GM20431 (cell line): ENCODE data around the gene TTLL11.

Experiments used
- in situ Hi-C: fragments of 300-500 bp; cut with MseI, MboI; formaldehyde crosslinking; loops from one replicate; pipeline ENCODE4 v1.15.0; 2020; ENCODE audit warnings: low sequenced_read_pairs; ENCODE audit not compliant: unreplicated experiment

TTLL11 gene

GRCh38 chr9:121827251-121827967 is 265.7 kb downstream of the TTLL11 start:
- in situ Hi-C loops, result no loop called here

- in situ Hi-C loops, result no loop called here
Measured at GRCh38 chr9:121826711-121827110, 266.4 kb downstream of the TTLL11 start.

GRCh38 chr9:121825031-121825691 is 267.9 kb downstream of the TTLL11 start:
- in situ Hi-C loops, result no loop called here

- in situ Hi-C loops, result no loop called here
Measured at GRCh38 chr9:121824651-121825030, 268.5 kb downstream of the TTLL11 start.

- in situ Hi-C loops, result no loop called here
Measured at GRCh38 chr9:121823451-121824169, 269.5 kb downstream of the TTLL11 start.

GRCh38 chr9:121822093-121823085 is 270.7 kb downstream of the TTLL11 start:
- in situ Hi-C loops, result no loop called here

- in situ Hi-C loops, result no loop called here
Measured at GRCh38 chr9:121821326-121821725, 271.8 kb downstream of the TTLL11 start.

- in situ Hi-C loops, result no loop called here
Measured at GRCh38 chr9:121820286-121821005, 272.7 kb downstream of the TTLL11 start.

- in situ Hi-C loops, result no loop called here
Measured at GRCh38 chr9:121819428-121820231, 273.5 kb downstream of the TTLL11 start.

GRCh38 chr9:121818841-121819427 is 274.2 kb downstream of the TTLL11 start:
- in situ Hi-C loops, result no loop called here

GRCh38 chr9:121818016-121818661 is 275.0 kb downstream of the TTLL11 start:
- in situ Hi-C loops, result no loop called here

- in situ Hi-C loops, result no loop called here
Measured at GRCh38 chr9:121817476-121817875, 275.6 kb downstream of the TTLL11 start.

GRCh38 chr9:121816845-121817450 is 276.2 kb downstream of the TTLL11 start:
- in situ Hi-C loops, result no loop called here

- in situ Hi-C loops, result no loop called here
Measured at GRCh38 chr9:121816449-121816817, 276.7 kb downstream of the TTLL11 start.

GRCh38 chr9:121815546-121816448 is 277.3 kb downstream of the TTLL11 start:
- in situ Hi-C loops, result no loop called here

GRCh38 chr9:121815084-121815483 is 278.0 kb downstream of the TTLL11 start:
- in situ Hi-C loops, result no loop called here
